SKM-1 (cell line): Measurements from ENCODE around the gene ERVFRD-1.

Experiments
- DNase-seq: peaks from one replicate; lab custom pipeline; 2025; ENCODE audit not compliant: unreplicated experiment; lab: John Stamatoyannopoulos, UW

ERVFRD-1 gene

GRCh38 chr6:11110921-11111768 lies at the start of gene ERVFRD-1:
TSS of gene ERVFRD-1 (minus strand) at chr6:11111725. CDS start at chr6:11105310, 6,415 bp downstream.
- no peak for DNase-seq

- DNase-seq = no peak
These were observed 48.7 kb upstream of the ERVFRD-1 start for GRCh38 chr6:11160199-11160598.

GRCh38 chr6:11155589-11155988 lies 44.1 kb upstream of the ERVFRD-1 start:
- DNase-seq = no peak

- DNase-seq = no peak
These were observed 41.9 kb upstream of the ERVFRD-1 start for GRCh38 chr6:11153447-11153846.

- DNase-seq = no peak
These were observed 41.1 kb upstream of the ERVFRD-1 start for GRCh38 chr6:11152581-11152980.

GRCh38 chr6:11151488-11151887 lies 40.0 kb upstream of the ERVFRD-1 start:
- DNase-seq = no peak

GRCh38 chr6:11149551-11149950 lies 38.0 kb upstream of the ERVFRD-1 start:
- no peak for DNase-seq

- DNase-seq = no peak
These were observed 34.7 kb upstream of the ERVFRD-1 start for GRCh38 chr6:11146117-11146826.

GRCh38 chr6:11144393-11144851 lies 32.9 kb upstream of the ERVFRD-1 start:
- peak; percentile 54 for DNase-seq

- peak; percentile 78 for DNase-seq
These were observed 32.2 kb upstream of the ERVFRD-1 start for GRCh38 chr6:11143394-11144371.

GRCh38 chr6:11142296-11143027 lies 30.9 kb upstream of the ERVFRD-1 start:
- no peak for DNase-seq

- no peak for DNase-seq
These were observed 29.8 kb upstream of the ERVFRD-1 start for GRCh38 chr6:11141295-11141694.

- no peak for DNase-seq
These were observed 28.5 kb upstream of the ERVFRD-1 start for GRCh38 chr6:11140056-11140455.

- no peak for DNase-seq
These were observed 27.8 kb upstream of the ERVFRD-1 start for GRCh38 chr6:11139051-11139960.

- no peak for DNase-seq
These were observed 25.3 kb upstream of the ERVFRD-1 start for GRCh38 chr6:11136809-11137208.

GRCh38 chr6:11133281-11133680 lies 21.8 kb upstream of the ERVFRD-1 start:
- DNase-seq = no peak

- DNase-seq = no peak
These were observed 20.8 kb upstream of the ERVFRD-1 start for GRCh38 chr6:11132194-11132888.

- no peak for DNase-seq
These were observed 19.1 kb upstream of the ERVFRD-1 start for GRCh38 chr6:11130605-11131004.
